ENCODE data around the gene AANAT.

The AANAT gene

DNA sequence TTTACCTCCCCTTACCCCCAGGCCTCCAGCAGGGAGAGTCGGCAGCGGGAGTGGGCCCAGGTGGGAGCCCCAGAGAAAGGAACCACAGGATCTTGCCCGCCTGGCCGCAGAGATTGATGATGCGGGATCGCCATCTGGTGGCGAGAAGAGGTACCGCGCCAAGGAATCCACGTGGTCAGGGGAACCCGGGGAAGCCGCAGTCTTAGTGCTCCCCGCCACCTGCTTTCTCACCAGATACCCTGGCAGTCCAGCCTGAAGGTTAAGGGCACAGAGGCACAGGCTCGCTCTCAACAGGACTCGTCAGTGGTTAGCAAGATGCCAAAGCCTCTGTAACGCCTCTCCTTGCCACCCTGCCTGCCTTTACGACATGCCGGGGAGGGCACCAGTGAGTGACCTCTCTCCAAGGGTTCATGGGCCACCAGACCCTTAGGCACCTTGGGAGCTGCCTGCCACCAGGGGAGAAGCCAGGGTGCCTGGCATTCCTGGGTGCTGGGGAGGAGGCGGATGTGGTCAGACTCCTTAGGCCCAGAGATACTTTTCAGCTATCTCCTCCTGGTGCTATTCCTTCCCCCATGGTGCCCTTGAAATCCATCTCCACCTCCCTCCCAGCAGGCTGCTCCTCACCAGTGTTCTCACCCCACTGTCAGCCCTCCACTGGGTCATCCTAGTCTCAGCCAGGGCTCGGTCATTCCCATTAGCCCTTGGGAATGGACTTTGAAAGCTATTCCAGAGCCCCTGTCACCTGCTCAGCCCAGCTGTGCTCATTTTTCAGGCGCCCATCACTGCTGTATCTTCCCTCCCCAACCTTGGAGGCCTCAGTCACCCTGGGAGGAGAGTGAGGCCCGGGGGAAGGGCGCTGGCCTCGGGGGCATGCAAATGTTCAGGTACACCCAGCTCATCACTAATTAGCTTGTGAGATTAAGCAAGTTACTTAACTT is 39.3 kb downstream of the AANAT start (continued):
- no peak for TF ChIP-seq TSHZ1 (tag by site-specific recombination; IDR thresholded peaks at IDR 0.05; ENCODE audit: borderline replicate concordance)
- no peak for TF ChIP-seq ZNF223 (tag by site-specific recombination; IDR thresholded peaks at IDR 0.05)
- no peak for TF ChIP-seq ZNF600 (tag by site-specific recombination; IDR thresholded peaks at IDR 0.05)
- no peak for TF ChIP-seq SP2 (tag by site-specific recombination; IDR thresholded peaks at IDR 0.05)
- TF ChIP-seq ZNF549 (tag by site-specific recombination; IDR thresholded peaks at IDR 0.05) = no peak
- no peak for TF ChIP-seq ZNF138 (tag by site-specific recombination; IDR thresholded peaks at IDR 0.05; ENCODE audit: borderline replicate concordance)
- TF ChIP-seq ZNF585B (tag by site-specific recombination; IDR thresholded peaks at IDR 0.05) = no peak
- no peak for TF ChIP-seq ZBTB17 (tag by site-specific recombination; IDR thresholded peaks at IDR 0.05)
- TF ChIP-seq ZBTB8A (tag by site-specific recombination; IDR thresholded peaks at IDR 0.05) = no peak
- TF ChIP-seq, protein P1, sequence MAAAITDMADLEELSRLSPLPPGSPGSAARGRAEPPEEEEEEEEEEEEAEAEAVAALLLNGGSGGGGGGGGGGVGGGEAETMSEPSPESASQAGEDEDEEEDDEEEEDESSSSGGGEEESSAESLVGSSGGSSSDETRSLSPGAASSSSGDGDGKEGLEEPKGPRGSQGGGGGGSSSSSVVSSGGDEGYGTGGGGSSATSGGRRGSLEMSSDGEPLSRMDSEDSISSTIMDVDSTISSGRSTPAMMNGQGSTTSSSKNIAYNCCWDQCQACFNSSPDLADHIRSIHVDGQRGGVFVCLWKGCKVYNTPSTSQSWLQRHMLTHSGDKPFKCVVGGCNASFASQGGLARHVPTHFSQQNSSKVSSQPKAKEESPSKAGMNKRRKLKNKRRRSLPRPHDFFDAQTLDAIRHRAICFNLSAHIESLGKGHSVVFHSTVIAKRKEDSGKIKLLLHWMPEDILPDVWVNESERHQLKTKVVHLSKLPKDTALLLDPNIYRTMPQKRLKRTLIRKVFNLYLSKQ (tag by site-specific recombination; IDR thresholded peaks at IDR 0.05; ENCODE audit: borderline replicate concordance) = no peak
- no peak for TF ChIP-seq ZNF48 (tag by site-specific recombination; IDR thresholded peaks at IDR 0.05)
- TF ChIP-seq, protein P2, sequence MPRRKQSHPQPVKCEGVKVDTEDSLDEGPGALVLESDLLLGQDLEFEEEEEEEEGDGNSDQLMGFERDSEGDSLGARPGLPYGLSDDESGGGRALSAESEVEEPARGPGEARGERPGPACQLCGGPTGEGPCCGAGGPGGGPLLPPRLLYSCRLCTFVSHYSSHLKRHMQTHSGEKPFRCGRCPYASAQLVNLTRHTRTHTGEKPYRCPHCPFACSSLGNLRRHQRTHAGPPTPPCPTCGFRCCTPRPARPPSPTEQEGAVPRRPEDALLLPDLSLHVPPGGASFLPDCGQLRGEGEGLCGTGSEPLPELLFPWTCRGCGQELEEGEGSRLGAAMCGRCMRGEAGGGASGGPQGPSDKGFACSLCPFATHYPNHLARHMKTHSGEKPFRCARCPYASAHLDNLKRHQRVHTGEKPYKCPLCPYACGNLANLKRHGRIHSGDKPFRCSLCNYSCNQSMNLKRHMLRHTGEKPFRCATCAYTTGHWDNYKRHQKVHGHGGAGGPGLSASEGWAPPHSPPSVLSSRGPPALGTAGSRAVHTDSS (tag by site-specific recombination; IDR thresholded peaks at IDR 0.05) = no peak
- TF ChIP-seq TRIM28 (IDR thresholded peaks at IDR 0.05; ENCODE audit: borderline replicate concordance, low read length) = no peak
- TF ChIP-seq ZNF514 (tag by site-specific recombination; IDR thresholded peaks at IDR 0.05) = no peak
- TF ChIP-seq ZSCAN30 (tag by site-specific recombination; IDR thresholded peaks at IDR 0.05) = peak; percentile 43; the same call in 1 of the 2 replicates
- no peak for TF ChIP-seq WT1 (tag by site-specific recombination; IDR thresholded peaks at IDR 0.05)
- no peak for TF ChIP-seq ZSCAN18 (tag by site-specific recombination; IDR thresholded peaks at IDR 0.05)
- no peak for TF ChIP-seq ZNF624 (tag by site-specific recombination; IDR thresholded peaks at IDR 0.05)
- no peak for TF ChIP-seq HOXC10 (CRISPR knock-in tag; IDR thresholded peaks at IDR 0.05)
- TF ChIP-seq, protein P3, sequence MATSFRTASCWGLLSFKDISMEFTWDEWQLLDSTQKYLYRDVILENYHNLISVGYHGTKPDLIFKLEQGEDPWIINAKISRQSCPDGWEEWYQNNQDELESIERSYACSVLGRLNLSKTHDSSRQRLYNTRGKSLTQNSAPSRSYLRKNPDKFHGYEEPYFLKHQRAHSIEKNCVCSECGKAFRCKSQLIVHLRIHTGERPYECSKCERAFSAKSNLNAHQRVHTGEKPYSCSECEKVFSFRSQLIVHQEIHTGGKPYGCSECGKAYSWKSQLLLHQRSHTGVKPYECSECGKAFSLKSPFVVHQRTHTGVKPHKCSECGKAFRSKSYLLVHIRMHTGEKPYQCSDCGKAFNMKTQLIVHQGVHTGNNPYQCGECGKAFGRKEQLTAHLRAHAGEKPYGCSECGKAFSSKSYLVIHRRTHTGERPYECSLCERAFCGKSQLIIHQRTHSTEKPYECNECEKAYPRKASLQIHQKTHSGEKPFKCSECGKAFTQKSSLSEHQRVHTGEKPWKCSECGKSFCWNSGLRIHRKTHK (tag by site-specific recombination; IDR thresholded peaks at IDR 0.05) = no peak
- TF ChIP-seq ZNF350 (tag by site-specific recombination; IDR thresholded peaks at IDR 0.05) = no peak
- no peak for TF ChIP-seq ZNF266 (tag by site-specific recombination; IDR thresholded peaks at IDR 0.05; ENCODE audit: low read depth)
- no peak for TF ChIP-seq ZNF404 (tag by site-specific recombination; IDR thresholded peaks at IDR 0.05)
- peak; percentile 60 for TF ChIP-seq ZNF335 (tag by site-specific recombination; conservative IDR thresholded peaks at IDR 0.05)
- TF ChIP-seq ZFHX2 (tag by site-specific recombination; conservative IDR thresholded peaks at IDR 0.05) = no peak
- TF ChIP-seq EGR2 (tag by site-specific recombination; IDR thresholded peaks at IDR 0.05; ENCODE audit: low read depth) = no peak
- no peak for TF ChIP-seq ZNF114 (tag by site-specific recombination; IDR thresholded peaks at IDR 0.05)
- no peak for TF ChIP-seq ZNF548 (tag by site-specific recombination; IDR thresholded peaks at IDR 0.05)
- TF ChIP-seq IKZF3 (tag by site-specific recombination; IDR thresholded peaks at IDR 0.05) = no peak
- no peak for TF ChIP-seq ZFP3 (tag by site-specific recombination; IDR thresholded peaks at IDR 0.05; ENCODE audit: low read depth)
- TF ChIP-seq ZFP41 (tag by site-specific recombination; IDR thresholded peaks at IDR 0.05; ENCODE audit: borderline replicate concordance) = no peak
- no peak for TF ChIP-seq ZNF239 (tag by site-specific recombination; IDR thresholded peaks at IDR 0.05)

Measured in HEK293 (cell line).